Measurements from ENCODE around the gene PPP1R8. TPM values are rescaled to one million over a fixed set of nuclear protein-coding genes. Genes with fewer than 3 reads are reported as not detected.

PPP1R8 gene
- total and polyA plus RNA-seq, 9 of the 15 experiments (the other 6 are each of a cell fraction or from before 2014, with no cell fraction given): 16.2 to 107 (median 75.3) TPM

DNA sequence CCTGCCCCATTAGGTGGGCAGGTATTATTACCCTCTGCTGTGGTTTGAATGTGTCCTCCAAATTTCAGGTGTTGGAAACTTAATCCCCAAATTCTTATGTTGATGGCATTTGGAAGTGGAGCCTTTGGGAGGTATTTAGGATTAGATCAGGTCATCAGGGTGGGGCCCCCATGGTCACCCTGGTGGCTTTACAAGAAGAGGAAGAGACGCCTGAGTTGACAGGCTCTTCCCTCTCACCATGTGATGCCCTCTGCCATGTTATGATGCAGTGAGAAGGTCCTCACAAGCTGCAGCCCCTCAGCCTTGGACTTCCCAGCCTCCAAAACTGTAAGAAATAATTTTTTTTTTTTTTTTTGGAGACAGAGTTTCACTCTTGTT lies 32.9 kb downstream of the PPP1R8 start (continued):
- TF ChIP-seq GABPA (tag; conservative IDR thresholded peaks at IDR 0.05; ENCODE audit: low read depth) (0 out of 2 replicates have a peak, but pooled peaks have one; percentile 3), VEZF1 (CRISPR knock-in tag; IDR thresholded peaks at IDR 0.05) (peak; percentile 29; the same call in 1 of the 2 replicates), NFIX (CRISPR knock-in tag; IDR thresholded peaks at IDR 0.05; ENCODE audit: low read depth) (no peak), ARID2 (IDR thresholded peaks at IDR 0.05) (no peak), ZNF717 (CRISPR knock-in tag; IDR thresholded peaks at IDR 0.05) (no peak), HNRNPLL (IDR thresholded peaks at IDR 0.05; ENCODE audit: low read depth, low read length, poor library complexity, severe bottlenecking) (no peak), SMAD4 (CRISPR knock-in tag; conservative IDR thresholded peaks at IDR 0.05) (0 out of 2 replicates have a peak, but pooled peaks have one; percentile 11), ZNF408 (CRISPR knock-in tag; IDR thresholded peaks at IDR 0.05; ENCODE audit: low read depth) (no peak), ZNF23 (CRISPR knock-in tag; IDR thresholded peaks at IDR 0.05) (no peak), ZNF134 (CRISPR knock-in tag; conservative IDR thresholded peaks at IDR 0.05) (0 out of 2 replicates have a peak, but pooled peaks have one; percentile 15), NR2C2 (CRISPR knock-in tag; IDR thresholded peaks at IDR 0.05) (no peak), NR2C2 (tag; IDR thresholded peaks at IDR 0.05) (peak; percentile 48; the same call in 1 of the 2 replicates), BRD9 (IDR thresholded peaks at IDR 0.05; ENCODE audit: low read depth, partially characterized antibody) (no peak), ZNF584 (CRISPR knock-in tag; IDR thresholded peaks at IDR 0.05; ENCODE audit: low read depth) (no peak), TAF1 (IDR thresholded peaks at IDR 0.05; ENCODE audit: control insufficient read depth, extremely low read depth, insufficient read depth, low read length, severe bottlenecking) (no peak)
- TF ChIP-seq, protein P1, sequence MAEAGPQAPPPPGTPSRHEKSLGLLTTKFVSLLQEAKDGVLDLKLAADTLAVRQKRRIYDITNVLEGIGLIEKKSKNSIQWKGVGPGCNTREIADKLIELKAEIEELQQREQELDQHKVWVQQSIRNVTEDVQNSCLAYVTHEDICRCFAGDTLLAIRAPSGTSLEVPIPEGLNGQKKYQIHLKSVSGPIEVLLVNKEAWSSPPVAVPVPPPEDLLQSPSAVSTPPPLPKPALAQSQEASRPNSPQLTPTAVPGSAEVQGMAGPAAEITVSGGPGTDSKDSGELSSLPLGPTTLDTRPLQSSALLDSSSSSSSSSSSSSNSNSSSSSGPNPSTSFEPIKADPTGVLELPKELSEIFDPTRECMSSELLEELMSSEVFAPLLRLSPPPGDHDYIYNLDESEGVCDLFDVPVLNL (CRISPR knock-in tag; IDR thresholded peaks at IDR 0.05; ENCODE audit: low read depth): no peak
- TF ChIP-seq, protein P2, sequence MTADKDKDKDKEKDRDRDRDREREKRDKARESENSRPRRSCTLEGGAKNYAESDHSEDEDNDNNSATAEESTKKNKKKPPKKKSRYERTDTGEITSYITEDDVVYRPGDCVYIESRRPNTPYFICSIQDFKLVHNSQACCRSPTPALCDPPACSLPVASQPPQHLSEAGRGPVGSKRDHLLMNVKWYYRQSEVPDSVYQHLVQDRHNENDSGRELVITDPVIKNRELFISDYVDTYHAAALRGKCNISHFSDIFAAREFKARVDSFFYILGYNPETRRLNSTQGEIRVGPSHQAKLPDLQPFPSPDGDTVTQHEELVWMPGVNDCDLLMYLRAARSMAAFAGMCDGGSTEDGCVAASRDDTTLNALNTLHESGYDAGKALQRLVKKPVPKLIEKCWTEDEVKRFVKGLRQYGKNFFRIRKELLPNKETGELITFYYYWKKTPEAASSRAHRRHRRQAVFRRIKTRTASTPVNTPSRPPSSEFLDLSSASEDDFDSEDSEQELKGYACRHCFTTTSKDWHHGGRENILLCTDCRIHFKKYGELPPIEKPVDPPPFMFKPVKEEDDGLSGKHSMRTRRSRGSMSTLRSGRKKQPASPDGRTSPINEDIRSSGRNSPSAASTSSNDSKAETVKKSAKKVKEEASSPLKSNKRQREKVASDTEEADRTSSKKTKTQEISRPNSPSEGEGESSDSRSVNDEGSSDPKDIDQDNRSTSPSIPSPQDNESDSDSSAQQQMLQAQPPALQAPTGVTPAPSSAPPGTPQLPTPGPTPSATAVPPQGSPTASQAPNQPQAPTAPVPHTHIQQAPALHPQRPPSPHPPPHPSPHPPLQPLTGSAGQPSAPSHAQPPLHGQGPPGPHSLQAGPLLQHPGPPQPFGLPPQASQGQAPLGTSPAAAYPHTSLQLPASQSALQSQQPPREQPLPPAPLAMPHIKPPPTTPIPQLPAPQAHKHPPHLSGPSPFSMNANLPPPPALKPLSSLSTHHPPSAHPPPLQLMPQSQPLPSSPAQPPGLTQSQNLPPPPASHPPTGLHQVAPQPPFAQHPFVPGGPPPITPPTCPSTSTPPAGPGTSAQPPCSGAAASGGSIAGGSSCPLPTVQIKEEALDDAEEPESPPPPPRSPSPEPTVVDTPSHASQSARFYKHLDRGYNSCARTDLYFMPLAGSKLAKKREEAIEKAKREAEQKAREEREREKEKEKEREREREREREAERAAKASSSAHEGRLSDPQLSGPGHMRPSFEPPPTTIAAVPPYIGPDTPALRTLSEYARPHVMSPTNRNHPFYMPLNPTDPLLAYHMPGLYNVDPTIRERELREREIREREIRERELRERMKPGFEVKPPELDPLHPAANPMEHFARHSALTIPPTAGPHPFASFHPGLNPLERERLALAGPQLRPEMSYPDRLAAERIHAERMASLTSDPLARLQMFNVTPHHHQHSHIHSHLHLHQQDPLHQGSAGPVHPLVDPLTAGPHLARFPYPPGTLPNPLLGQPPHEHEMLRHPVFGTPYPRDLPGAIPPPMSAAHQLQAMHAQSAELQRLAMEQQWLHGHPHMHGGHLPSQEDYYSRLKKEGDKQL (CRISPR knock-in tag; IDR thresholded peaks at IDR 0.05; ENCODE audit: borderline replicate concordance): no peak
- TF ChIP-seq, protein P3, sequence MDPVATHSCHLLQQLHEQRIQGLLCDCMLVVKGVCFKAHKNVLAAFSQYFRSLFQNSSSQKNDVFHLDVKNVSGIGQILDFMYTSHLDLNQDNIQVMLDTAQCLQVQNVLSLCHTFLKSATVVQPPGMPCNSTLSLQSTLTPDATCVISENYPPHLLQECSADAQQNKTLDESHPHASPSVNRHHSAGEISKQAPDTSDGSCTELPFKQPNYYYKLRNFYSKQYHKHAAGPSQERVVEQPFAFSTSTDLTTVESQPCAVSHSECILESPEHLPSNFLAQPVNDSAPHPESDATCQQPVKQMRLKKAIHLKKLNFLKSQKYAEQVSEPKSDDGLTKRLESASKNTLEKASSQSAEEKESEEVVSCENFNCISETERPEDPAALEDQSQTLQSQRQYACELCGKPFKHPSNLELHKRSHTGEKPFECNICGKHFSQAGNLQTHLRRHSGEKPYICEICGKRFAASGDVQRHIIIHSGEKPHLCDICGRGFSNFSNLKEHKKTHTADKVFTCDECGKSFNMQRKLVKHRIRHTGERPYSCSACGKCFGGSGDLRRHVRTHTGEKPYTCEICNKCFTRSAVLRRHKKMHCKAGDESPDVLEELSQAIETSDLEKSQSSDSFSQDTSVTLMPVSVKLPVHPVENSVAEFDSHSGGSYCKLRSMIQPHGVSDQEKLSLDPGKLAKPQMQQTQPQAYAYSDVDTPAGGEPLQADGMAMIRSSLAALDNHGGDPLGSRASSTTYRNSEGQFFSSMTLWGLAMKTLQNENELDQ (CRISPR knock-in tag; IDR thresholded peaks at IDR 0.05; ENCODE audit: borderline replicate concordance): no peak

Data from K562 (cell line).